ENCODE measurements around the gene CYP24A1. TPM values are rescaled to one million over a fixed set of nuclear protein-coding genes. Genes with fewer than 3 reads are reported as not detected.

Gene CYP24A1
- total and polyA plus RNA-seq, 4 donors = 0.28 to 1.2 (median 0.91) TPM

DNA sequence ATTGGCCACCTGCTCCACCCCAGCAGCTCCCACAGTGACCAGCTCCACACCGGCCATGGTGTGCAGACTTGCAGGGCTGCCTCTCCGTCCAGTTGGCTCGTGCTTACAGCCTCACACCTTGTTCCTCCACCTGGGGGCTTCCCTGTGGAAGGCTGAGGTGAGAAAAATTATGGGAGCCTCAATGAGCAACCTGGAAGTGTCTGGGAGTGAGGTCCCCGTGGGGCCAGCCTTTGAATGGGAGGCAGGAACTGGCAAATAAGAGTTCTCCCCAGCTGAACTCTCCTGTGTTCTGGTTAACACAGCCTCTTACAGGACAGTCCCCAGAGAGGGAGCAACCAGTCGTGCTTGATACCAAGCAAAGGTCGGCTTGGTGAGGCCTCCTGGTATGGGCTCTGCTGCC is 30.3 kb upstream of the CYP24A1 start:
- 60% methylated on average over 3 of the region's 6 CpGs for WGBS (ENCODE audit: insufficient coverage)
- no peaks in the 10 kb centered on the region for H3K36me3 ChIP-seq (ENCODE audit: control insufficient read depth, insufficient read depth, low read length)
- H3K9me3 ChIP-seq (ENCODE audit: control insufficient read depth, insufficient read depth, low read length) = no peaks in the 10 kb centered on the region
- DNase-seq (ENCODE audit: low read depth in 4 of 6, low spot score in 6 of 6) = no peak
- no peaks in the 10 kb centered on the region for H3K27me3 ChIP-seq (ENCODE audit: control insufficient read depth, insufficient read depth, low read length)
- H3K4me3 ChIP-seq (ENCODE audit: low read depth, low read length) = no peak overlapping the region
- H3K4me1 ChIP-seq (ENCODE audit: control insufficient read depth, insufficient read depth, low read length) = peaks cover 6% of the 10 kb centered on the region
- H3K27ac ChIP-seq (ENCODE audit: low read depth, low read length) = no peak overlapping the region

DNA sequence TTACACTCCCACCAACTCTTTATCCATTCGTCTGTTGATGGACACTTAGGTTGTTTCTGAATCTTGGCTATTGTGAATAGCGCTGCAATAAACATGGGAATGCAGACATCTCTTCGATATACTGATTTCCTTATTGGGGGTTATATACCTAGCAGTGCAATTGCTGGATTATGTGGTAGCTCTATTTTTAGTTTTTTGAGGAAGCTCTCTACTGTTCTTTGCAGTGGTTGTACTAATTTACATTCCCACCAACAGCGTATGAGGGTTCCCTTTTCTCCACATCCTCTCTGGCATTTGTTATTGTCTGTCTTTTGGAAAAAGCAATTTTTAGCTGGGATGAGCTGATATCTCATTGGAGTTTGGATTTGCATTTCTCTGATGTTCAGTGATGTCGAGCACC is 29.5 kb upstream of the CYP24A1 start:
- peaks cover 3% of the 10 kb centered on the region for H3K4me1 ChIP-seq (ENCODE audit: control insufficient read depth, insufficient read depth, low read length)
- H3K36me3 ChIP-seq (ENCODE audit: control insufficient read depth, insufficient read depth, low read length) = no peaks in the 10 kb centered on the region
- no CpG with 5 or more reads among the region's 5 CpGs for WGBS (ENCODE audit: insufficient coverage)
- no peak for DNase-seq (ENCODE audit: low read depth in 4 of 6, low spot score in 6 of 6)
- H3K27me3 ChIP-seq (ENCODE audit: control insufficient read depth, insufficient read depth, low read length) = no peaks in the 10 kb centered on the region
- H3K9me3 ChIP-seq (ENCODE audit: control insufficient read depth, insufficient read depth, low read length) = no peaks in the 10 kb centered on the region
- no peak overlapping the region for H3K4me3 ChIP-seq (ENCODE audit: low read depth, low read length)
- no peak overlapping the region for H3K27ac ChIP-seq (ENCODE audit: low read depth, low read length)

DNA sequence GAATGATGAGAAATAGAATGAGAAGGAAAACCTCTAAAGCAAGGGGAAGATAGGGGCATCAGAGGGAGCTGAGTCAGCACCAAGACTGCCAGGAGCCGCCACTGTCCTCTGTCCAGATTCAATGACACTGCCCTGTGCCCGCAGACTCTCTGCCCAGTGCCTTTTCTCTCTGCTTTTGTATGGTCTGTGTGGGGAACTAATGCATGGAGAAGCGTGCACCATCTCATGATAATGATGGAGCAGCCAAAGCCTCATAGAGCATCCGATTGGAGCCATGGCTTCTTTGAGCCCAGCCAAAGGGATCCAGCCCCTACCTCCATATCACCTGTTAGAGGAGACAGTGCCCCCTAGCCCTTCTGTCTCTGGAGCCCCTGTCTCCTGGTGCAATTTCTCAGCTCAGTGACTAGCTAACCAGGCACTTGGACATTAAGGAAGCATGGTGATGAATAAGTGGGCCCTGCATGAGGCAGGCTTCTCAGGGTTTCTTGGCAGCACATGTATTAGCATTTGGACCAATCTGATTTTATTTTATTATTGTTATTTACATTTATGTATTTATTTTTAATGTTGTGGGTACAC is 27.6 kb upstream of the CYP24A1 start:
- Histone ChIP-seq H3K27me3 (ENCODE audit: control insufficient read depth, insufficient read depth, low read length) (no peaks in the 10 kb centered on the region), H3K4me3 (ENCODE audit: low read depth, low read length) (no peak overlapping the region), H3K9me3 (ENCODE audit: control insufficient read depth, insufficient read depth, low read length) (no peaks in the 10 kb centered on the region), H3K27ac (ENCODE audit: low read depth, low read length) (no peak overlapping the region), H3K36me3 (ENCODE audit: control insufficient read depth, insufficient read depth, low read length) (no peaks in the 10 kb centered on the region), H3K4me1 (ENCODE audit: control insufficient read depth, insufficient read depth, low read length) (peaks cover 3% of the 10 kb centered on the region)
- DNase-seq (ENCODE audit: low read depth in 4 of 6, low spot score in 6 of 6) = no peak
- 68% methylated on average over 3 of the region's 4 CpGs for WGBS (ENCODE audit: insufficient coverage)

DNA sequence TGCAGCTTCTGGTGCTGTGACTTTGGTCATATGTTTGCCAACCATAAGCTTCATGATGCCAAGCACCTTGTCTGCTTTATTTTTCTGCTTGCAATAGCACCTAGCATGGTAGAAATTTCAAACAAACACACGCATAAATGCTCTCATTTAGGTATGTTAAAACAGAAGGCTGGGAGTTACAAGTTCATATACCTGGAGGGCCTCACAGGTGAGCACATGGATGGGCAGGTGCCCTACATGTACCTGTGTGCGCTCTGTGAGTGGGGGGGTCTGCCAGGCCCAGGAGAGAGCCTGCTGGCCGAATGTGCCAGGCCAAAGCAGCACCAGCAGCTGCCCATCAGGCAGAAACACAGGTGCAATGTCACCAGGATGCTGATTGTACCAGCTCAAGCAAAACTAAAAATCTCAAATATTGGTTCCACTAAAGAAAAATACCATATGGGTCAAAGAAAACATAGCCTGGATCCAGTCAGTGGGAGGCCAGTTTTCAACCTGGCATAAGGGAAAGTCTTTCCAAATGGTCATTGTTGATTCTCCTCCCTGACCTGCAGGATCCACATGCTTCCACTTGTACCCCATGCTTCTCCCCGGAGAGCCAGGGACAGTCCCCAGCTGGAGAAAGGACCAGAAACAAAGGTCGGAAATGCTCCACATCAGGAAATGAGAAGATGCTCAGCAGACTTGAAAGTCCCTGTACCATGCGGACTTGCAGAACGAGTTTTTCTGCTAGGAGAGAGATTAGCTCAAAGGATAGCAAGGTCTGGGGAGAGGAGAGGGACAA is 26.9 kb upstream of the CYP24A1 start:
- Histone ChIP-seq H3K4me1 (ENCODE audit: control insufficient read depth, insufficient read depth, low read length) (peaks cover 3% of the 10 kb centered on the region), H3K27me3 (ENCODE audit: control insufficient read depth, insufficient read depth, low read length) (no peaks in the 10 kb centered on the region), H3K9me3 (ENCODE audit: control insufficient read depth, insufficient read depth, low read length) (no peaks in the 10 kb centered on the region), H3K4me3 (ENCODE audit: low read depth, low read length) (no peak overlapping the region), H3K36me3 (ENCODE audit: control insufficient read depth, insufficient read depth, low read length) (no peaks in the 10 kb centered on the region), H3K27ac (ENCODE audit: low read depth, low read length) (no peak overlapping the region)
- no peak for DNase-seq (ENCODE audit: low read depth in 4 of 6, low spot score in 6 of 6)
- WGBS (ENCODE audit: insufficient coverage) = 63% methylated on average over 6 of the region's 7 CpGs

DNA sequence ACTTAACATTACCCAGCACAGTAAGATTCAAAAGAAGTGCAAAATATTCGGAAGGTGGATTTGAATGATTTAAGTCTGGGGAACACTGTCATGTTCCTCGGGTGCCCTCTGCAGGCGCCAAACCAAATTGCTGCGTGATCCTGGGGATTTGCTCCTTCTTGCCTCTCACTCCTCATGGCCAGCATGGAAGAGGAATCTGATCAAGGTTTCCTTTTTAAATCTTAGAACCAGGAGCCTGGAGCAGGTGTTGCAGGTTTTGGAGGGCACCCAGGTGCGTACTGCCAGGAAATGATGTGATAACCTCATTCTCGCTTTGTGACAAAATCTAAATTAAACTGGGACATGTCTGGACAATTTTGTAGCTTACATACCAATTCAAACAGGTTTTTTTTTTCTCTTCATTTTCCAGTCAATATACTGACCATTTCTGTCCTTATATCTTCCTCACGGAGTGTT is 26.0 kb upstream of the CYP24A1 start:
- peaks cover 3% of the 10 kb centered on the region for H3K4me1 ChIP-seq (ENCODE audit: control insufficient read depth, insufficient read depth, low read length)
- H3K4me3 ChIP-seq (ENCODE audit: low read depth, low read length) = no peak overlapping the region
- H3K27me3 ChIP-seq (ENCODE audit: control insufficient read depth, insufficient read depth, low read length) = no peaks in the 10 kb centered on the region
- H3K9me3 ChIP-seq (ENCODE audit: control insufficient read depth, insufficient read depth, low read length) = no peaks in the 10 kb centered on the region
- peak in 4 of 6 donors; percentile 53 to 91 (median 79) for DNase-seq (ENCODE audit: low read depth in 4 of 6, low spot score in 6 of 6)
- 22% methylated on average over 5 of the region's 7 CpGs for WGBS (ENCODE audit: insufficient coverage)
- no peak overlapping the region for H3K27ac ChIP-seq (ENCODE audit: low read depth, low read length)
- H3K36me3 ChIP-seq (ENCODE audit: control insufficient read depth, insufficient read depth, low read length) = no peaks in the 10 kb centered on the region

DNA sequence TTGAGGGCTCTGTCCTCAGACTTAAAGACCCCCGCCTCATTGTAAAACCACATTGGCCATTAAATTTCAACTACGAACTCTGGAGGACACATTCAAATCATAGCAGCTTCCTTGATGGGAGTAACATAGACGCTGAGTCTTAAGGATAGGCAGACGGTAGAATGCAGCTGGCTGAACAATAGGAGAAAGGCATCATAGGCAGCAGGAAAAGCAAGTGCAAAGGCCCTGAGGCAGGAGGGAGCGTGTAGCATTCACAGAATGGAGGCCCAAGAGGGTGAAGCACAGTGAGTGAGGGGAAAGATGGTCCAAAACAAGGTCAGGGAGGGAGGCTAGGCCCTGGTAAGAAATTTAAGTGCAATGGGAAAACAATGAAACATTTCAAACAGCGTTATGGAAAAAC is 25.5 kb upstream of the CYP24A1 start:
- no peak for DNase-seq (ENCODE audit: low read depth in 4 of 6, low spot score in 6 of 6)
- Histone ChIP-seq H3K4me1 (ENCODE audit: control insufficient read depth, insufficient read depth, low read length) (peaks cover 3% of the 10 kb centered on the region), H3K27me3 (ENCODE audit: control insufficient read depth, insufficient read depth, low read length) (no peaks in the 10 kb centered on the region), H3K4me3 (ENCODE audit: low read depth, low read length) (no peak overlapping the region), H3K36me3 (ENCODE audit: control insufficient read depth, insufficient read depth, low read length) (no peaks in the 10 kb centered on the region), H3K9me3 (ENCODE audit: control insufficient read depth, insufficient read depth, low read length) (no peaks in the 10 kb centered on the region), H3K27ac (ENCODE audit: low read depth, low read length) (no peak overlapping the region)
- 84% methylated on average over 3 of the region's 6 CpGs for WGBS (ENCODE audit: insufficient coverage)

DNA sequence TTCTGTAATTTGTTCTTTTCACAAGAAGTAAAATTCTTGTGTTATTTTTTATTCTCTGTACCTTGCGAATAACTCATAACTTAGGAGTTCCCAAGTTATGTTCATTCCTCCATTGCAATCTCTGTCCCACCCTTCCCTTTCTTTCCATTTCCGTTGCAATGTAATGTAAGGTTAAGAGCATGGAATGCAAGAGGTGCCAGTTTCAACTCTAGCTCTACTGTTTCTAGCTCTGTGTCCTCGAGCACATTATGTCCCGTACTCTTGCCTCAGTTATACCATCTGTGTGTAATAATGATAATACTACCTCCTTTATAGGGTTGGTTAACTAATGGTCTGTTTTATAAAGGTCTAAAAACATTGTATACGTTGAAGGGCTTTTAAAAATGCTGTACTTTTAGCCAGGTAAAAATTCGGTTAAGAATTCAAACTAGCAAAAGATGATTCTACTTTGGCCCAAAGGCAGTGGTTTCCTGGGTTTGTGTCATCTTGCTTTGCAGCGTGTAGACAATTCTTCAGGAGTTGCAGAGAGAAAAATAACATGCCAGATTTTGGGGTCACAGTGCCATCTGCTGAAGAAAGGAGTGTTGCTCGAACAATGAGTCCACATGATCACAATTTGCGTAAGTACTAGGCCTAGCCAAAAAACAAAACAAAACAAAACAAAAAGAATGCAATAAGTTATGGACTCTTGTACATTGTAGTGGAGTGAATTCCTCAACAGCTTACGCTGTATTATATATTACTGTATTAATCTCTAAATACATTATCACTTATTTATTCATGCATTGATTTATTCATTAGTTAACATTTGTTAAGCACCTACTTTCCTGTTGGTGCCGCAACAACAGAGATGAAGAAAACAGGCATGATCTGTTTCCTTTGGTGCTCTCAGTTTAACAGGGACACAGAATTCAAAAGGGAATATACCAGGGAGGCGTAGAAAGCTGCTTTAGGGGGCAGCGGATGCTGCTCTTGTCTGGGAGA is 24.1 kb upstream of the CYP24A1 start:
- Histone ChIP-seq H3K4me3 (ENCODE audit: low read depth, low read length) (no peak overlapping the region), H3K4me1 (ENCODE audit: control insufficient read depth, insufficient read depth, low read length) (no peaks in the 10 kb centered on the region), H3K9me3 (ENCODE audit: control insufficient read depth, insufficient read depth, low read length) (no peaks in the 10 kb centered on the region), H3K27me3 (ENCODE audit: control insufficient read depth, insufficient read depth, low read length) (no peaks in the 10 kb centered on the region), H3K27ac (ENCODE audit: low read depth, low read length) (no peak overlapping the region), H3K36me3 (ENCODE audit: control insufficient read depth, insufficient read depth, low read length) (no peaks in the 10 kb centered on the region)
- peak in 2 of 6 donors; percentile 47 to 75 for DNase-seq (ENCODE audit: low read depth in 4 of 6, low spot score in 6 of 6)
- 83% methylated on average over 6 of the region's 13 CpGs for WGBS (ENCODE audit: insufficient coverage)

DNA sequence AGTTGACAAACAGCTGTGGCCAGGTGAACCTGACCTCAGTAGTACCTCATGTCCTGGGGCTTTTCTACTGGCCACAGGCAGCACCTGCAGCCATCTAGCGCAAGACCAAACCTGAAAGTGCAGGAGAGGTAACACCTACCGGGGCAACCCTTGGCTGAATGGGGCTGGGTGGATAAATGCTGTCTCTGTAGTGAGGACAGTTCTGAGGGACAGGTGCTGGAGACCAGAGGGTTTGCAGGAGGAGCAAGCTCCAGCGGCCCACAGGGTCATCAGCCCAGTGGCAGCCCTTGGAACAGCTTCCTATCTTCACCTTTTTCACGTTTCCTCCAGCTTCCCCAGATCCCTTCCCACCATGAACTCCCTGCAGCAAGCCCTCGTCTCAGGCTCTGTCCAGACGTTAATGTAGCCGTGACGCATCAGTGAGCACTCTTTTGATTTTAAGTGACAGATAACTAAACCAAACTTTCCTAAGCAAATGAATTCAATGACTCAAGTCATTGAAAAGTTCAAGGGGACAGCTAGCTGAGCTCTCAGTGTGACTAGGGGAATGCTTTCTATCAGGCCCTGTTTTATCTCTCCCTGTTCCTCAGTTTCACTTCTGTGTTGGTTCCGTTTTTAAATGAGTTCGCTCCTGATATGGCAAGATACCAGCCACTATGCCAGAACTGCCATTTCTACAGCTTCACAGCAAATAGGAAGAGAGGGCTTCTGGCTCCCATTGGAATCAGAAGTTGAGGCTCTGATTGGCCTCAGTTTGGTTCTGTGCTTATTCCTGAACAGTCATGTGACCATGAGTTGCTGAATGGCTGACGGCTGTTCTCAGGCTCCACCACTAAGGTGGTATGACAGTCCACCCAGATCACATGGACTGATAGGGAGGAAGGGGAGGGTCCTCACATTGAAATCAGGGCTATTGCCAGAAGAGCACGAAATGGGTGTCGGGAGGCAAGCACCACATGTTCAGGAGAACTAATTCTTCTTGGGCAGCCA is 22.0 kb upstream of the CYP24A1 start:
- H3K4me1 ChIP-seq (ENCODE audit: control insufficient read depth, insufficient read depth, low read length) = no peaks in the 10 kb centered on the region
- no peaks in the 10 kb centered on the region for H3K9me3 ChIP-seq (ENCODE audit: control insufficient read depth, insufficient read depth, low read length)
- no peak for DNase-seq (ENCODE audit: low read depth in 4 of 6, low spot score in 6 of 6)
- H3K4me3 ChIP-seq (ENCODE audit: low read depth, low read length) = no peak overlapping the region
- 75% methylated on average over 6 of the region's 13 CpGs for WGBS (ENCODE audit: insufficient coverage)
- H3K36me3 ChIP-seq (ENCODE audit: control insufficient read depth, insufficient read depth, low read length) = no peaks in the 10 kb centered on the region
- H3K27ac ChIP-seq (ENCODE audit: low read depth, low read length) = no peak overlapping the region
- H3K27me3 ChIP-seq (ENCODE audit: control insufficient read depth, insufficient read depth, low read length) = no peaks in the 10 kb centered on the region
